ENCODE measurements around the gene RCE1.

Gene RCE1

DNA sequence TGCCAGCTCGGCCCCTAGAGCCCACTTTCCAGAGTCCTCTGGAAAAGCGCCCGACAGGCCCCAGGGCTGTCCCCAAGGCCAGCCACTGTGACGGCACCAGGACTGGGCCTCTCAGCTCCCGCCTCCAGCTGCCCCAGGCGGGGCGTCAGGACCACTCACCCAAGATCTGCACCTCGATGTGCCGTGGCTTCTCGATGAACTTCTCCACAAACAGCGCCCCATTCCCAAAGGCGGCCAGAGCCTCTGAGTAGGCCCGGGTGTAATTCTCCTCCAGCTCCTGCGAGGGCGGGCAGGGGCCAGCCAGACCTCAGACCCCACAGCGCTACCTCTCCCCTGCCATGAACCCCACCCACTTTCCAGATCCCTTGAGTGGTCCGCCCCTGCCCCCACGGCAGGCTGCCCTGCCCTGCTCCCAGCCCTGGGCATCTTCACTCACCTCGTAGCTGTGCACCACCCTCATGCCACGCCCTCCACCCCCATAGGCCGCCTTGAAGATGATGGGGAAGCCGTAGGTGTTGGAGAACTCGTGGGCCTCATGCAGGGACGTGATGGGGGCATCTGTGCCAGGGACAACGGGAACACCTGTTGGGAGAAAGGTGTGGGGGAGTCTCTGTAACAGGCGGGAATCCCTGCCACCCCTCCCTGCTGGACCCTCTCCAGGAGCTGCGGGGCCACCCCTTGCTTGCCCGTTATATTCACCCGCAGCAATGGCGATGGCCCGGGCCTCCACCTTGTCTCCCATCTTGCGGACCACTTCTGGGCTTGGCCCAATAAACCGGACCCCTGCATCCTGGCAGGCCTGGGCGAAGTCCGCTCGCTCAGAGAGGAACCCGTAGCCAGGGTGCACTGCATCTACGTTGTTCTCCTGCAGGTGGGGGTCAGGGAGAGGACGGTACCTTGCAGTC is 27.6 kb downstream of the RCE1 start:
- DNase-seq, result no peak

DNA sequence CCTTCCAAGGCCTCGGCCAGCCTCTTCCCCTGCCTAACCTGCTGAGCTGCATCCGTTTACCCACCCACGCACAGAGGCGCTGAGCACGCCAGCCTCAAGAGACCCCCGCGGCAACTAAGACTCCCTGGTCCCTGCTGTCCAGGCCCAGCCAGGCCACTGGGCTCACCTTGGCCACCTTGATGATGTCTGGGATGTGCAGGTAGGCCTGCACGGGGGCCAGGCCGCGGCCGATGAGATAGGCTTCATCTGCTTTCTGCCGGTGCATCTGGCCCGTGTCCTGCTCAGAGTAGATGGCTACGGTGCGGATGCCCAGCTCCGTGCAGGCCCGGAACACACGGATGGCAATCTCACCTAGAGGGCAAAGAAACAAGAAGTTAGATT is 28.3 kb downstream of the RCE1 start:
- DNase-seq, result no peak

DNA sequence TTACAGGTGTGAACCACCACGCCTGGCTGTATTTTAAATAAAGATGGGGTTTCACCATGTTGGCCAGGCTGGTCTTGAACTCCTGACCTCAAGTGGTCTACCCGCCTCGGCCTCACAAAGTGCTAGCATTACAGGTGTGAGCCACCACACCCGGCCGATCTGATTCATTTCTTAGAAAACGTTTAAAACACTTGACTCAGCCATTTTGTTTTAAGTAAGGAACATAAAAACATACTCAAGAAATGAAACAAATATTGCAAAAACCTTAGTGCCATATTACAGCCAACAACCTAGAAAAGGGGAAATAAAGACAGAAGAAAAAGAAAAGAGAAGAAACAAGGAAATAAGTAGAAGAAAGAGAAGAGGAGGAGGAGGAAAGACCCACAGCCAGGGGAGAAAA is 31.0 kb downstream of the RCE1 start:
- DNase-seq, result no peak

DNA sequence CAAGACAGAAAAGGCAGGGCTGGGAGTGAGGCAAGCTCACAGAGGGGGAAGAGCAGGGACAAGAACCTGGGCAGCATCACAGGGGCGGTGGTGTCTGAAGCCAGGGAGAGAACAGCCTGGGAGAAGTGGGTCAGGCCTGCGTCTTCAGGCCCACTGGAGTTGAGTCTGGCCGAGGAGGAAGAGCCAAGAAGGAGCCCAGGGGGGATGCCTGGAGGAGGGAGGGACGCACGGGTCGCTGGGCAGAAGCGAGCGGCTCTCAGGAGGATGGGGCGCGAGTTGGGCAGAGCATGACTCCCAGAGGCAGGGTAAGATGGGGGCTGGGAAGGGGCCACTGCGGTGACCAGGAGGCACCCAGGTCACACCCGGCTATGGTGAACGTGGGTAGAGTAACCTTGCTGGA is 32.1 kb downstream of the RCE1 start:
- DNase-seq, result no peak

DNA sequence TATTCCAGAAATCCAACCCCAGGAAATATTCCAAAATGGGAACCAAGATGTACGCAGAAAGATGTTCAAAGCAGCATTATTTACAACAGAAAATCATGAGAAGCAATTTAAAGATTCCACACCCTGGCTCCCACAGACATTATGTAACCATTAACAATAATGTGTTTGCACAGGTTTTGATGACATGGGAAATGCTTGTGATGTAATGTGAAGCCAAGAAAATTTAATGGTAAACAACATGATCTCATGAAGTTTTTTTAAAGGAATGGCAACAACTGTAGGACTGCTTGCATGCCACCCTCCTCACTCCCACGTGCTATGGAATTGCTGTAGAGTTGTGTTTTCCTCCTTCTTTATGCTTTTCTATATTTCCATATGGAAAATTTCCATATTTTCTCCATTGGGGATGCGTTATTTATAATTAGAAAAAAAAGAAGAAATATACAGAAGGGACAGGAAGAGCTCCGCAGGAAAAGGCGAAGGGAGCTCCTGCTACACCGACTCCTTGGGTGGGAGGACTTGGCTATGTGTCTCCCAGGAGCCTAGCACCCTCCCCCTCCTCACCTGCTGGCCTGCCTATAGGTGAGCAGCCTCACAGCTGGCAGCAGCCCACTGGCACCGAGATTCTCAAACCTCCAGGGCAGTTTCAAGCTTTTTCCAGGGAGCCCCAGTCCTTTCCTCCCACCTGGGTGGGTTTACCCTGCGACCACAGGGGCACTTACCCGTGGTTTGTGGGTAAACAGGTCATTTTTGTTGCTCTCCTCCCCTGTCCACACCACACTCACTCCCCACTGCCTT is 34.5 kb downstream of the RCE1 start:
- DNase-seq, result no peak

DNA sequence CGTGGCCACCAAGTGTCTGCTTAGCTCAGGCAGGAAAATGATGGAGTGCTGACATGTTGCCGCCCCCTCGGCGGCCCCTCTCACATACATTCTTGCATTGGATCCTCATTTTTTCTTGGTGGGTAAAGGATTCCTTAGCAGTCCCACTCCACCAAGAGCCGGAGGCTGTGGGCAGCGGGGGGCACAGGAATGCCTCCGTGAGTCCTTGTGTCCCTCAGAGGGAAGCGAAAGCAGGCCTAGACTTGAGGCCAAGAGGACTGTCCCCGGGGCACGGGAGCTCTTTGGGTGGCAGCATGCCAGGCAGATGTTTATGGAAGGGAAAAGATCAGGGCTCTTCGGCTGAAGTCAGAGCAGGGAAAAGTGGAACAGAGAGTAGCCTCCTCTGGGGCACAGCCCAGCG is 35.2 kb downstream of the RCE1 start:
- no peak for DNase-seq

DNA sequence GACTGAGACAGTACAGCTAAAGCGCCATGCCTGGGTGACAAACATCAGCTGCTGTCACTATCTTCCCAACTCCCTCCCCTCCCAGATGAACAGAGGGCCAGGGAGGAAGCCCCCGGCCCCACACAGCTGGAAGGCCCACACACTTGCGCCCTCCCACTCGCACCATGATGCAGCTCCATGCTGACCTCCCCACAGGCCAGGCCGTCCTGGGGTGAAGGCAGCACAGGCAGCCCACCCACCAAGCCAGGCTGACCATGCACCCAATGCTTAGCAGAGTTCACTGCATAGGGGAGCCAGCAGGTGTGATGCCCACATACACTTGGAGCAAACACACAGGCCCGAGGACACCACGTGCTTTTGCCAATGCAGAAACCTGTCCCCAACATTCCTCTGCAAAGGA is 35.8 kb downstream of the RCE1 start:
- DNase-seq, result no peak

DNA sequence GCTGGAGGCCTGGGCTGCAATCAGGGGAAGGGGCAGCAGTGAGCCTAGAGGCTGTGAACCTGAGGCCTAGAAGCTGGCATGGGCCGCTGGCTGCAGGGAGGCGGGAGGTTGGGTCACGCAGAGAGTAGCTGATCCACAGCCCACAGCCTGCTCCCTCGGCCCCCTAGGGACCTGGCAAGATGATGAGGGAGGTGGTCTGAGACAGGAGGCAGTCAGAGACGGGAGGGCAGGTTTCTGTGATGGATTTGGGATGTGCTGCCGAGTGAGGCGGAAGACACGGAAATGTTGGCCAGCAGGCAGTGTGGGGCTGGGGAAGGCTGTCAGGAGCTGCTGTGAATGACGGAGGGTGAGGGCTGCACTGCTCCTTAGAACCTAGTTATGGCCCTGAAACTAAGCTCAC is 36.3 kb downstream of the RCE1 start:
- no peak for DNase-seq

DNA sequence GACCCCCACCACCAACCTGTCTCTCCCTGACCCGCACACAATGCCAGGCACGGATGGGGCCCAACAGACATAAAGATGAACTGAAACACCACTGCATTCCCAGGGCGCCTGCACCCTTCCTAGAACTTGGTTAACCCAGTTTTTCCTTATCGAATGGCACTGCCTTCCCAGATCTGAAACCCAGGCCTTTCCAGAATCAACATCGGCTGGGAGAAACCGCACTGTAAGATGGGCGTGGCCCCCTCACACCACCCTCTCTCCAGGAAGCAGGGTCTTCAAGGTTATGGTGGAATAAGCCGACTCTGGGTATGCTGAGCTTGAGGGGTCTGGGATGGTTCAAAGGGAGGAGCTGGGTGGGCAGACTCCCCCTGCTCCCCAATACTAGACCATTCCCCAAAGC is 36.8 kb downstream of the RCE1 start:
- DNase-seq, result no peak

DNA sequence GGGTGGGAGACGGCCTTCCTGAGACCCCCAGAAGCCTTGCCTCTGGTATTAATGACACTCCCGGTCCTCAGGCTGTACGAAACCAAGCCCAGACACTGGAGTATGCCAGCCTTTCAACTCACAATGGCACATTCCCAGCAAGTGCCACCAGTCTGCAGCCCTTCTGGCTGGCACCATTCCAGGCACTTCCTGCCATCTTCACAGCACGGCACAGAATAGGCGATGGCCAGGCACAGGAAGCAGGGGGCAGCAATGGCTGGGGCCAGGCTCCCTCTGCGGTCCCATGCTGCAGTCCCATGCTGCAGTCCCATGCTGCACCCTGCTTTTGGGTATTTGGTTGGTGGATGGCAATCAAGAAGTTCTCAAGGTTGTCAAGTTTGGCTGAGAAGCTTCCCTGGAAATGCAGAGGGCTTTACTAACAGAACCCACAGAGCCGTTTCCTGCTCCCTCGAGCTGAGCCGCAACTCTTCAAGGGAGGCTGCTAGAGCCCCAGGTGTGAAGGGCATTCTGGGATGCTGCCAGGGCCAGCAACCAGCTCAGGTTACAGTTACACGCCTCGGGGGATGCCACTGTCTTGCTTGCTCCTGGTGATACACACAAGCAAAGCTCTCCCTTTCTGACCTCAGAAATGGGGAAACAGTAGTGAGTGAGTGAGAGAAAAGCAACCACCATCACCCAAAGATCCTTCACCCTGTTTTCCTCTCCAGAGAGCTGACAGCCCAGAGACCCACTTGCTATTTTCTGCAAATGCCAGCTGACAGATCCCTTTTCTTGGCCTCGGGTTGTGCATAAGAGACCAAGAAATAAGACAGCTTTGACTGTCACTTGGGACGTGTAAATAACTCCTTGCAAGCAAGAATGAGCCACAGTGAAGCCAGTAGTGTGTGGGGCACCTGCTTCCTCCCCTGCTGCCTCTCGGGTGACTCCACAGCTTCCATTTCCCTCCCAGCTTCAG is 37.5 kb downstream of the RCE1 start:
- peak; percentile 69 to 85 for DNase-seq

DNA sequence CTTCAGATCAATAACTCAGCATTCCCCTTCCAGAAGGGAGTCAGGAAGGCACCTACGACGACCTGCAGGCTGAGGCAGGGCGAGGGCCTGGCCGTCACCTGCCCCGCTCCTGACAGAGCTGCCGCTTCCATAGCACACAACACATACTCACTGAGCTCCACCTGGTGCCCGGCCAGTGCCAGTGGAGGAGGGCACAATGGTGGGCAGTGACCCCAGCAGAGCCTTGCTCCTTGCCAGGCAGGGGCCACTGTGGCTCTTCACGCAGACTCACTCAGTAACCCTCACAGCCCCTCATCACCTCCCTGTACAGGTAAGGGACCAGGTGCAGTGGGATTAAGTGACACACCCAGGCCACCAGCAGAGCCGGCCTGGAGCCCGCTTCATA is 38.2 kb downstream of the RCE1 start:
- peak; percentile 34 to 64 for DNase-seq

DNA sequence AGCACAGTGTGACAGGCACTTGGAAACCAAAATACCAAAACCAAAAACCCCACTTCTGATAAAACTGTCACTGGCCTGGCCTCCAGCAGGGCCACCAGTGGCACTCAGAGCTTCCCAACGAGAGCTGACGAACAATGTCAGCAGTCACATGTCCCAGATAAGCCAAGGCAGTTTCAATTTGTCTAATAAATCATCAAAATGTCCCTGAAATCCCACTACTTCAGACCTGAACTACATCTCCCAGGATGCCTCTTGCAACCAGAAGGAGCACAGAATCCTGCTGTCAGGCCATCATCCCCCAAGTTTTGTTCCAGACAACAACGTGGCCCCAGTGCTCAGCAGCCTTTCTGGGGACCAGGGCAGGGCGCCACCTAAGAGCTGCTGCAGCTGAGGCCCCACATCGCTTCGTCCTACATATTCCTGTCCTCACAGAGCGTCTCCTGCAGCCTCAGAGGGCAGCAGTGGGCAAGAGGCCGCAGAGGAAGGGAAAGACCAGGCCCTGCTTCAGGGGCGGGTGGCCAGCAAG is 38.7 kb downstream of the RCE1 start:
- peak in 1 of 2 experiments; percentile 28 for DNase-seq

DNA sequence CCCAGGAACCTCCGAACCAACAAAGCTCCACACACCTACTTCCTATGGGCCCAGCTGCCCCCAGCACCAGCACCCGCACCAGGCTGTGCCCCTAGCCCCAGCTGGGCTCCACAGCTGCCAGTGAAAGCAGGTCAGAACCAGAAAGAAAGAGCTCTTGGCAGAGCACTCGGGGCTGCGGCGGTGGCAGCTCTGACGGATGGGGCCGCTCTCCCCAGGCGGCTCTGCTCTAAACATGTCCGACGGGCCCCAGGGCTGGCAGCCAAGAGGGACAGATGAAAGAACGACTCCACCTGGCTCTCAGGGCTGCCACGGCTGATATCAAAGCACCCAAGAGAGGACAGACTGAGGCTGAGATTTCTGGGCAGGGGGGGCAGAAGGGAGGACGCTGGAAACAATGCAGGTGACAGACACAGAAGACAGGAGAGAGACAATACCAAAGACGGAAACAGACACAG is 39.3 kb downstream of the RCE1 start:
- DNase-seq, result peak in 1 of 2 experiments; percentile 83

DNA sequence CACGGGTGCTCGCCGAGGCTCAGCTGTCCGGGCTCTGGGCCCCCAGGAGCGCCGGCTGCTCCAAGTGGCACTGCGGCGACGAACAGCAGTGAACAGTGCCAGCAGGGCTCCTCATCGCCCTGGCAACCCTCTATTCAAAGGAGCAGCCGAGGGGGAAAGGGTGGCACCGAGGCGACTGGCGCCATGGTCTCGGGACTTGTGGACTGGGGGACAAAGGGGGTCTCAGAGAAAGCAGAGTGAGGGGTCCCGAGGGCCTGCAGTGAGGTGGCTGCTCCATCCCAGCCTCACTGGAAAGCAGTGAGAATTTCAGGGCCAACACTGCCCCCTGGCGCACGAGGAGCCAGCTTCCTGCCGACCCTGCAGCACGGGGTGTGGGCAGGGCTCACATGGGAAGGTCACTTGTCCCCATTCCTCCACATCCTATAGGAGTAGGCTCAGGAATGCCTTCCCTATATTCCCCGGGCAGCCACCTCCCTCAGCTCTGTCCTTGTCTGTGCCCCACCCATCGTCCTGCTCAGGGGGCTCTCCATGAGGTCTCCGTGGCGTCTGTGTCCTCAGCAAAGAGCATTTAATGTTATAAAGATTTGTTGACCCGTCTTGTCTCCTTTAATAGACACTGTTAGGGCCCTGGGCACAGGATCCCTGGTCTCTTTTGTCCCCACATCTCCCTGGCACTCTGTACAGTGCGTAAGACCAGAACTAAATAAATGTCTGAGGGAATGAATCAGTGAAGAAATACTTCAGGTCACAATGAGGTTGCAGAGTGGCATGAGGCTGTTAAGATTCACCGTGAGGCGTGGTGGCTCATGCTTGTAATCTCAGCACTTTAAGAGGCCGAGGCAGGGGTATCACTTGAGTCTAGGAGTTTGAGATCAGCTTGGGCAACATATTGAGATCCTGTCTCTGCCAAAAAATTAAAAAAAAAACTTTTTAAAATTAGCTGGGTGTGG is 40.0 kb downstream of the RCE1 start:
- DNase-seq, result peak; percentile 83 to 92

DNA sequence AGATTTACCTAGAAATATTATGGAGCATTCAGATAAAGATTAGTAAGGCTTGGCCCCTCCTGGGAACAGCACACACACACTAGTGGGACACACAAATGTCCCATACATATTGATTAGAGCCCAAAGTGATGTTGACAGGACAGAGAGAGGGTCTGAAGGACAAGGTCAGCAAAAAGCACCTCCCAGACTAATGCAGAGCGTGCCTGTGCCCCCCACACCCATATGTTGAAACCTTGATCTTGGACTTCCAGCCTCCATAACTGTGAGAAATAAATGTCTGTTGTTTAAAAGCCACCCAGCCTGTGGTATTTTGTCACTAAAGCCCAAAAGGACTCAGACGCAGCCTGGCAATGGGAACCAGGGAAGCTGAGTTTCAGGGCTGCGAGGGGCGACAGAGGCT is 41.2 kb downstream of the RCE1 start:
- DNase-seq, result no peak

DNA sequence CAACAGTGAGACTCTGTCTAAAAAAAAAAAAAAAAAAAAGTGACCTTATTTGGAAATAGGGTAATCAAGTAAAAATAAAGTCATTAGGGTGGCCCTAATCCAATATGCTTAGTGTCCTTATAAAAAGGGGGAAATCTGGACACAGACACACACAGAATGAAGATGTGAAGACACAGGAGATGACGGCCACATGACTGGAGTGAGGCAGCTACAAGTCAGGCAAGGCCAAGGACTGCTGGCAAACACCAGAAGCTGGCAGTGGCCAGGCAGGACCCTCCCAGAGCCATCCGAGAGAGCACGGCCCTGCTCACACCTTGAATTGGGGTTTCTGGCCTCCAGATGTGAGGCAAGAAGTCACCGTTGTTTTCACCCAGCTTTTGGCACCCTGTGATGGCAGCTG is 42.2 kb downstream of the RCE1 start:
- no peak for DNase-seq

DNA sequence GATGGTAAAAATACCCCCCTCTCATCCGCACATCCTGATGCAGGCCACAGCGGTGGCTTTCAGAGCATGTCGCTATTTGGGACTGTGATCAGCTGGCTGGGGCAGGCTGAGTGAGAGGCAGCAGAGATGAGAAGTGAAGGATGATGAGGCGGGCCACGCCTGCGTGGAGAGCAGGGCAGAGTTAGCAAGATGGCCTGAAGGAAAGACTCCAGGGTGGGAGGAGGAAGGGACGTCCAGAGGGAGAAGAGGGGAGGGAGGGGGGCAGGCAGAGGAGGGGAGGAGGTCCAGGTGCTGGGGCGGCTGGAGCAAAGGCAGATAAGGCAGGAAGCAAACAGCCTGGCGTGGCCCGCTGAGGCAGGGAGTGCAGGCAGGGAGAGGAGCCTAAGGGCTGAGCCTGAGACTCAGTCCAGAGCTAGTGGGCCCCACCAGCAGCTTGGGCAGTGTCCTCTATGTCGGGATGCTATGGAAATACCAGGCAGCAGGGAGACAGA is 42.8 kb downstream of the RCE1 start:
- DNase-seq, result no peak

DNA sequence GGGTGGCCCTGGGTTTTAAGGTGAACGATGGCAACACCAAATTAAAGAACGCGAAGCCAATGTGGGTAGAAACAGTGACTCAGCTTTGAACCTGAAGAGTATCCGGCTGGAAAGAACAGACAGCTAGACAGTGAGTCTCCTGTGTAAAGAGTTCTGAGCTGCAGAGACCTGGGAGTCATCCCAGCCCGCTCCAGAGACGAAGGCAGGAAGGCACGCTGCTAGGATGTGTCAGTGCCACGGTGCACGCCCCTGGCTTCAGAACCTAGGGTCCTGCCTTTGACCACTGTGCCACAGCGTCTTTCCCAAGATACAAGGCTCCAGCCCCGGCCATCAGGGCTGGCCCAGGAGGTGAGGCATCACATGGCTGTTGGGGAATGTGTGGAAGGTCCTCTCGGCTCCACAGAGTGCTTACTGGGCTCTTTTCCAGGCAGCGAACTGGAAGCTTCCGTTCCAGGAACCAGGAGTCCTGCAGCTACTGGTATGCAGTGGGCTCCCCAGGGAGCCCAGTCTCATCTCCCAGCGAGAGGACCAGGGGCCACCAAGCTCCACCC is 43.5 kb downstream of the RCE1 start:
- no peak for DNase-seq

DNA sequence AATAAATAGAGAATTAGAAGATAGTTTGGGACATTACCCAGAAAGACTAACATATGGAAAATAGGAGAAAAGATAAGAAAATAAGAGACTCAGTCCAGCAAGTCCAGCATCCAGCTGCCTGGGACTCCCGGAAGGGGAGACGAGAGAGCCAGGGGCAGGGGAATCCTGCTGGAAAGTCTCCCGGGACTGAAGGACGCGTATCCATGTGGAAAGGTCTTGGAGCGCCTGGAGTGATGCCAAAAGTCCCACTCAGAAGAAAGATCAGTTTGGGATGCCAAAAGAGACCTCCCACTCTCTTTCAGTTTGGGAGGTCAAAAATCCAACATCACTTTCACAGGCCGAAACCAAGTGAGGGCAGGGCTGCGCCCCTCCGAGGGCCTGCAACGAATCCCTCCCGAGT is 44.3 kb downstream of the RCE1 start:
- DNase-seq, result no peak

DNA sequence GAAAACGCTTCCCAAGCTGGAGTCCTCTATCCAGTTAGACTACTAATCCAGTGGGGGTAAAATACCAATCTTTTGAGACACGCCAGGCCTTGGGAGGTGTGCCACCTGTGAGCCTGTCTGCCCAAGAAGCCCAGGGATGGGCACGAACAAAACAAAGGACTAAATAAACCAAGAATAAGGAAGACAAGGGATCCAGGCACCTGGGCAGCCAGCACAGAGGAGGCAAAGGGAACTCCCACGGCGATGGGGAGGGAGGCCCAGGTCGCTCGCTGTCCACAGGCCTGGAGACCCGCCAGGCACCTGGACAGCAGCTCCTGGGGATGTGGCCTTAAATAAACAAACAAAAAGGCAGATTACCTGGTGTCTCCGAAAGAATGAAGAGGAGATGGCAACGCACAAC is 45.0 kb downstream of the RCE1 start:
- DNase-seq, result no peak

DNA sequence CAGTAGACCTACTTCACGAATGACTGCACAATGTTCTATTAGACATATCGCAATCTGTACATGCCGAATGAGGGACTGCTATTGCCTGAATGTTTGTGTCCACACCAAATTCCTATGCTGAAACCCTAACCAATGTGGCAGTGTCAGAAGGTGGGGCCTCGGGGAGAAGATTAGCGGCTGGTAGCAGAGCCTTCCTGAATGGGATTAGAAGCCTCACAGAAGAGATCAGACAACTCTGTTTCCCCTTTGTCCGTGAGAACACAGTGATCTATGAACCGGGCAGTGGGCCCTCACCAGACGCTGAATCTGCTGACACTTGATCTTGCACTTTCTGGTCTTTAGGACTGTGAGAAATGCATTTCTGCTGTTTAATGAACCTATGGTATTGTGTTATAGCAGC is 46.7 kb downstream of the RCE1 start:
- DNase-seq, result no peak
